Kidney (tissue), 14 donors: Measurements from ENCODE around the gene CUX1. TPM values are rescaled to one million over a fixed set of nuclear protein-coding genes. Genes with fewer than 3 reads are reported as not detected.

Source experiments
- DNase-seq, 5 donors: peaks; one replicate each; pipeline ENCODE4 v3.0.0-alpha.2; 2013 to 2020
- FAIRE-seq: peaks from 2 replicates; lab custom pipeline; 2012; peaks lifted over from hg19 to GRCh38; lab: Jason Lieb, UNC
- H3K27ac ChIP-seq, 2 donors: one replicate each; pipeline ENCODE4 v1.7.0; 2013; ENCODE audit warnings: low read depth in 2 of 2, low read length in 2 of 2, inconsistent platforms in 1 of 2
- H3K27me3 ChIP-seq: one replicate; pipeline ENCODE4 v1.7.1; 2013; ENCODE audit warnings: low read length, inconsistent platforms; ENCODE audit not compliant: control insufficient read depth, insufficient read depth
- H3K36me3 ChIP-seq, 3 donors: one replicate each; pipeline versions ENCODE4 v1.7.0 to v1.7.1; 2013; ENCODE audit warnings: low read length in 3 of 3, control low read depth in 1 of 3, inconsistent platforms in 1 of 3; ENCODE audit not compliant: insufficient read depth in 3 of 3, control insufficient read depth in 2 of 3
- H3K4me1 ChIP-seq, 3 donors: one replicate each; pipeline versions ENCODE4 v1.7.0 to v1.7.1; 2013; ENCODE audit warnings: low read length in 3 of 3, inconsistent platforms in 1 of 3, low read depth in 1 of 3; ENCODE audit not compliant: control insufficient read depth in 2 of 3, insufficient read depth in 2 of 3
- H3K4me3 ChIP-seq, 3 donors: one replicate each; pipeline versions ENCODE4 v1.7.0 to v1.8.1; 2013; ENCODE audit warnings: low read length in 3 of 3, control low read depth in 1 of 3, inconsistent platforms in 1 of 3
- H3K9ac ChIP-seq, 3 donors: one replicate each; pipeline versions ENCODE4 v1.7.0 to v1.7.1; 2013; ENCODE audit warnings: low read length in 3 of 3, control low read depth in 1 of 3, inconsistent platforms in 1 of 3
- H3K9me3 ChIP-seq, 3 donors: one replicate each; pipeline versions ENCODE4 v1.7.0 to v1.7.1; 2013; ENCODE audit warnings: low read length in 3 of 3, control low read depth in 1 of 3, inconsistent platforms in 1 of 3; ENCODE audit not compliant: control insufficient read depth in 2 of 3, insufficient read depth in 1 of 3
- CTCF ChIP-seq: IDR thresholded peaks from 3 replicates; pipeline ENCODE4 v1.5.1; 2012; ENCODE audit warnings: mild to moderate bottlenecking, moderate library complexity, borderline replicate concordance; ENCODE audit not compliant: insufficient read depth; ENCODE audit errors: extremely low read depth
- intact Hi-C: fragments of 100-400 bp; cut with DNase I; formaldehyde crosslinking; loops from one replicate; pipeline ENCODE4 v1.11.1; 2022
- polyA plus RNA-seq: library from polyadenylated mRNA; stranded (reverse); fragments of 350-450 nt; fragmentation: Illumina TruSeq; extraction: RNeasy Lipid Tissue Mini Kit (QIAGEN cat#74804); gene quantifications from one replicate; pipeline ENCODE4 v1.2.3, GENCODE V29; 2014; ENCODE audit warnings: low read depth, low replicate concordance; ENCODE audit not compliant: insufficient read depth
- total RNA-seq: library from RNA; stranded (reverse); fragmentation: NEBNext Ultra II Directional; extraction: Animal tissue kit (Norgen Biotek cat#: 25700); gene quantifications from one replicate; pipeline ENCODE4 v1.2.1, GENCODE V29; 2021
- donor health status: control.
- donor health status: control.
- donor health status: control.
- donor health status: control.
- donor health status: control.
- donor health status: DM: yes; HTN: yes; CAD: no.
- donor health status: Normal renal cell carcinoma (clear cell type).

Gene CUX1
- total and polyA plus RNA-seq, 2 donors from 2014 or later, result 71.4 to 126 TPM

DNA sequence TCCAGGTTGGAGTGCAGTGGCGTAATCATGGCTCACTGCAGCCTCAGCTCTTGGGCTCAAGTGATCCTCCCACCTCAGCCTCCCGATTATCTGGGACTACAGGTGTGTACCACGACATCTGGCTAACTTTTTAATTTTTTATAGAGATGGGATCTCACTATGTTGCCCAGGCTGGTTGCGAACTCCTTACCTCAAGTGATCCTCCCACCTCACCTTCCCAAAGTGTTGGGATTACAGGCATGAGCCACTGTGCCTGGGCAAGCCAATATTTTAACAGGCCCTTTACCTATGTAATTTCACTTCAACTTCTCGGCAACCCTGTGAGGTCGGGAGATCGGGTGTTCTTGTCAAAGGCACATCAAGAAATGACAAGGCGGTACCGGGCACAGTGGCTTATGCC, 146.3 kb downstream of the CUX1 start:
- Histone ChIP-seq H3K4me3 (no peak overlapping the region), H3K36me3 (no peaks in the 10 kb centered on the region), H3K9ac (no peak overlapping the region), H3K27me3 (no peaks in the 10 kb centered on the region), H3K27ac (no peak overlapping the region), H3K9me3 (no peaks in the 10 kb centered on the region), H3K4me1 (peaks cover 0 to 6% (median 0%) of the 10 kb centered on the region in 3 donors)
- no peak for TF ChIP-seq CTCF
- intact Hi-C loops, result no loop called here
- FAIRE-seq, result no peak
- no peak for DNase-seq

GRCh38 chr7:101964680-101965452, 147.4 kb downstream of the CUX1 start:
- peaks cover 0 to 3% (median 0%) of the 10 kb centered on the region in 3 donors for H3K4me1 ChIP-seq
- no peak for DNase-seq
- no peak for TF ChIP-seq CTCF
- no peak for FAIRE-seq
- no peaks in the 10 kb centered on the region for H3K9me3 ChIP-seq
- intact Hi-C loops, result no loop called here
- no peaks in the 10 kb centered on the region for H3K27me3 ChIP-seq
- H3K4me3 ChIP-seq, result no peak overlapping the region
- no peaks in the 10 kb centered on the region for H3K36me3 ChIP-seq
- no peak overlapping the region for H3K9ac ChIP-seq
- no peak overlapping the region for H3K27ac ChIP-seq

DNA sequence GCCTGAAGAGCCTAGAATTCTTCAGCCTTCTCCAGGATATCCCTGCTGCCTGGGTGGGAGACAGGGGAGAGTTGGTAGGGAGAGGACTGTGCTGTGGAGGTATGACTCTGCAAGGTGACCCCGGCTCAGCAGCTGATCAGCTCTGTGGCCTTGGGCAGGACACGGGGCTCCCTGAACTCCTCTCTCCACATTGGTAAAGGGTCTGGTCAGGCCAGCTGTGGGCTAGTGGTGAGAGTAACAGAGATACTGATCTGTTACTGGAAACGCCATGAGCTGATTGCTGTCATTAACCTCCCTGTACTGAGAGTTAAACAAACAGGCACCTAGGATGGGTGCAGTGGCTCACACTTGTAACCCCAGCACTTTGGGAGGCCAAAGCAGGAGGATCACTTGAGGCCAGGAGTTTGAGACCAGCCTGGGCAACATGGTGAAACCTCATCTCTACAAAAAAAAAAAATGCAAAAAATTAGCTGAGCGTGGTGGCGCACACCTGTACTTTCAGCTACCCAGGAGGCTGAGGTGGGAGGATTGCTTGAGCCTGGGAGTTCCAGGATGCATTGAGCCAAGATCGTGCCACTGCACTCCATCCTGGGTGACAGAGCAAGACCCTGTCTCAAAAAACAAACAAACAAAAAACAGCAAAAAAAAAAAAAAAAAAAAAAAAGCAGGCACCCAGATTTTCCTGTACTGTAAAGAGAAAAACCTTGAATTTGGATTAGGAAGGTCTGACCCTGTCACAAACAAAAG, 151.5 kb downstream of the CUX1 start:
- no peaks in the 10 kb centered on the region for H3K36me3 ChIP-seq
- TF ChIP-seq CTCF, result no peak
- no peaks in the 10 kb centered on the region for H3K27me3 ChIP-seq
- H3K27ac ChIP-seq, result no peak overlapping the region
- no peak overlapping the region for H3K9ac ChIP-seq
- no peaks in the 10 kb centered on the region for H3K9me3 ChIP-seq
- intact Hi-C loops, result no loop called here
- H3K4me3 ChIP-seq, result no peak overlapping the region
- FAIRE-seq, result no peak
- DNase-seq, result no peak
- H3K4me1 ChIP-seq, result no peaks in the 10 kb centered on the region
